Colon (tissue), 2 donors: ENCODE results near the gene PNLIPRP1.

Experiments
- FAIRE-seq: peaks from 2 replicates; lab custom pipeline; 2012; peaks lifted over from hg19 to GRCh38; lab: Jason Lieb, UNC
- donor health status: control.
- donor health status: control.

PNLIPRP1 gene

DNA sequence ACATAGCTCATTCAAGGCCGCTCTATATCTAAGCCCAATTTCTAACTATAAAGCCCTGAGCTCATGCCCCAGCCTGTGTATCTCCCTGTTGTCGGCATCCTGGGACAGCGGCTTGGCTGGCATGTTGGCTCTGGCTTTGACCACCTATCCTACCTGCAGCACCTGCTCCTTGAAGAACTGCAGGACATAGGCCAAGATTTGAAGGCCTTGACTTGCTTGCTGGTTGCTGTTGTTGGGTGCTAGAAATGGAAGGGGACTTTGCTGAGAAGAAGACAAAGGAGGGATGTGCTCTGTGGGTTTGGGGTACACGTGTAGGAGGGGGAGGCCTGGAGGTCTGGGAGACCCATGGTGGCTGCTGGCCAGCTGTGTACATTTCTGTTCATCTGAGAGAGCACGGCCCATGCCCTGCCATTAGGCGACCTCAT, 41.1 kb downstream of the PNLIPRP1 start:
- FAIRE-seq: no peak

DNA sequence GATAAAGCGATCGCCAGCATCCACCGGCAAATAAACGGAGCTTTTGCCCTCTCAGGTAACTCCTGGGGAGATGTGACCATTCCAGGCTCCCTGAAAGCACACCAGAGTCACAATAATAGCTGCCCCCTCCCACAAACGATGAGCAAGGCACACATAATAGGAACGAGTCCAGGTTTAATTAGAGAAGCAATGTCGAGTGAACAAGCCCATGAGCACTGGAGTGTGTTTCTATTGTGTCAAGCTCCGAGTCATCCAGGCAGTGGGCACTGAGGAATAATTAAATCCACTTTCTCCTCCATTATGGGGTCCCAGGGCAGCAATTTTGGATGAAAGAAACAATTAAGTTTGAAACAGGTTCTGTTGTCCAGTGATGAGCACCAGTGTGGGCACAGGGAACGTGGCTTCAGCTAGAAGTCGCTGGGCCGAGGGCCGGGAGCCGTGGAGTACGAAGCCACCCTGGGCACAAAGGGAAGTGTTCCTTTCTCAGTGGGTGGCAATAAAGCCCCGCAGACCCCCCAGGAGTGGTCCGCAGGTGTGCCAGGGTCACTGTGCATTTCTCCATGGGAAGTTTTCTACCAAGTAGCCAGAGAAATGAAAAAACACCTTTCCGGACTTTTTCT, 41.9 kb downstream of the PNLIPRP1 start:
- FAIRE-seq: no peak

DNA sequence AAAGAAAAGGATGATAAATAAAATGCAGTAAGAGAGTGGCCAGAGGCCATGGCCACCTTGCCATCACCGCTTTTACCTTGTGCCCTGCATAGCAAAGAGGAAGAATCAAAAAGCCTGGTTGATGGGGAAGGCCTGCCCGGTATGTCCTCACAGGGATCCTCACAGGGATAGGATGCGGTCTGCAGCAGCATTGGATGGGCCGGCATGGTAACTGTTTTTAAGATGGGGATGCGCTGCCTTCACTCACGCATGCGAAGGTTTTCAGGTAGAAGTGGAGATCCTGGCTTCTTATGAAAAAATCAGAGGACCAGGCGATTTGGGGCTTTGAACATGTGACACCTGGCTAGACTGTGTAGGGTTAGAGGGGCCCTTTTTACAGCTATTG, 42.4 kb downstream of the PNLIPRP1 start:
- no peak for FAIRE-seq

DNA sequence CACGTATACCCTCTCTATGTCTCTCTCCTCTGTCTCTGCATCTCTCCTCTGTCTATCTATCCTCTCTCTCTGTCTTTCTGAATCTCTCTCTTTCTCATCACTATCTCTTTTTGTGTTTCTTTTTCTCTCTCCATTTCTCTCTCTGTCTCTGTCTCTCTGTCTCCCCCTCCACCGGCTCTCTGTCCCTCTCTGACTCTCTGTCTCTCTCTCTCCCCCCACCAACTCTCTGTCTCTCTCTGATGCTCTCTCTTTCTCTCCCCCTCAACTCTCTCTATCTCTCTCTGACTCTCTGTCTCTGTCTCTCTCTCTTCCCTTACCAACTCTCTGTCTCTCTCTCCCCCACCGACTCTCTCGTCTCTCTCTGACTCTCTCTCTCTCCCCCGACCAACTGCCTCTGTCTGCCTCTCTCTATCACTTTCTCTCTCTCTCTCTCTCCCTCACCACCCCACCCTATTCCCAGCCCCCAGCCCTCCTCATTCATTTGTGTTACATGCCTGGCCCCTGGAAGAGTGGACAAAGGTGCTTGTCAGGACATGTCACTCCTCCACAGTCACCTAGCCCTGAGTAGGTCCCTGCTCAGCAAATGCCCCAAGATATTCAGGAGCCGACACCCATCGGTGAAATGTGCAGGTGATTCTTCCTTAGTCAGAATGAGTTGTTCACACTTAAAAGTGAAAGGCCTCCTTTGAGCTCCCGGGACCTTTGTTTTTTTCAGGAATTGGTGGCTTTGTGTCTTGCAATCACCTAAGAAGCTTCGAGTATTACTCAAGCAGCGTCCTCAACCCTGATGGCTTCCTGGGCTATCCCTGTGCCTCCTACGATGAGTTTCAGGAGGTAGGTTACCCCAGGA, 43.6 kb downstream of the PNLIPRP1 start:
- no peak for FAIRE-seq

DNA sequence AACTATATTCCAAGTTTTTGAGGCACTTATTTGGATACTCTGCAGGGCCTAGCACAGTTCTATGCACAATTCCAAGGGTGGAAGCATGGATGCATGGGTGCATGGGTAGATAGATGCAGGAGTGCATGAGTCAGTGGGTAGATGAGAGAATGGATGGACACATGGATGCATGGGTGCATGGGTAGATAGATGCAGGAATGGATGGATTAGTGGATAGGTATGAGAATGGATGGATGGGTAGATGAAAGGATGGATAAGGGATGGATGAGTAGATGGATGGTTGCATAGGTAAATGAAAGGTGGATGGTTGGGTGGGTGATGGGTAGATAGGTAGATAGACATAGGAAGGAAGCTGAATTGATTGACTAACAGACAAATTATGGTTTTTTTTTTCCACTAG, 45.6 kb downstream of the PNLIPRP1 start:
- FAIRE-seq: no peak

DNA sequence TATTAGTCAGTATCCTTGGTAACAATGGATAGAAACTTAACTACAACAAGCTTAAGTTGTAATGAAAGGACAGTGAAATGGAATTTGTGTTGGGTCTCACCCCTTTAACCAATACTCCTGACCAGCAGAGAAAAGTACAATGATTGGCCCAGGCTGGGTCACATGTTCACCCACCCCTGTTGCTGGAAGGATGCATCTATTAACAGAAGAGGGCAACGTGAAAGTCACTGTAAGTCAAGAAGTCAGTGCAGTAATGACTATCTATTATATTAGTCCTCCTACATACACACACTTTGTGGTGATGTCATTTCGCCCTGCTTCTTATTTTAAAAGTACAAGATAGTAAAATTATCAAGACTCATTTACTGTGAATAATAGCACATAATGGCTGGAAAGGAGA, 46.2 kb downstream of the PNLIPRP1 start:
- FAIRE-seq: no peak

DNA sequence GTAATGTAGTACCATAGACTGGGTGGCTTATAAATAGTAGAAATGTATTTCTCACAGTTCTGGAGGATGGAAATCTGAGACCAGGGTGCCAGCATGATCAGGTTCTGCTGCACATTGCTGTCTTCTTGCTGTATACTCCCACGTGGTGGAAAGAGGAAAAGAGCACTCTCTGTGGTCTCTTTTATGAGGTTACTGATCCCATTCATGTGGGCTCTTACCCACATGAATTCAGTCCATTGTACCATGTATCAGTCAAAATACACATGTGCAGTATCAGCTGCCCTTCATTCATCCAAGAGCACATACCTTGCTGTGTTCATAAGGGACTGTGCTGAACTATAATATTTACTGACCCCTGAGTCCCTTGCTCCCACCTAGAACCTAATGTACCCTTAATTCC, 47.1 kb downstream of the PNLIPRP1 start:
- no peak for FAIRE-seq

DNA sequence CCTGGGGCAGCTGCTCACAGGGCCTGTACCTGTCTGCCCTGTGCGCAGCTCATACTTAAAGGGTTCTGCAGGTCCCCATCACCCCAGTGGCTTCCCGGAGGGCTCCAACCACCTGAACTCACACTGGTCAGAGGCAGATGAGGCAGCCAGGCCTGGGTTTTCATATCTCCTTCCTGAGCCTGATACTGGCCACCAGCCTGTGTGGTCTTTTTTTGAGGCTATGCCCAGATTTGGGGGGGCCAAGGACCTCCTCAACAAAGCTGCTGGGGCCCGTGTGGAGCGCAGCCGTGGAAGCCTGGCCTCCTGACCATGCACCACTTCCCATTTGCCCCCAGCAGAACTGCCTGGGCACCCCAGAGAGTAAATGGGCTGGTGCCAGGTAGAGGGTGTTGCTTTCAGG, 55.7 kb downstream of the PNLIPRP1 start:
- no peak for FAIRE-seq

DNA sequence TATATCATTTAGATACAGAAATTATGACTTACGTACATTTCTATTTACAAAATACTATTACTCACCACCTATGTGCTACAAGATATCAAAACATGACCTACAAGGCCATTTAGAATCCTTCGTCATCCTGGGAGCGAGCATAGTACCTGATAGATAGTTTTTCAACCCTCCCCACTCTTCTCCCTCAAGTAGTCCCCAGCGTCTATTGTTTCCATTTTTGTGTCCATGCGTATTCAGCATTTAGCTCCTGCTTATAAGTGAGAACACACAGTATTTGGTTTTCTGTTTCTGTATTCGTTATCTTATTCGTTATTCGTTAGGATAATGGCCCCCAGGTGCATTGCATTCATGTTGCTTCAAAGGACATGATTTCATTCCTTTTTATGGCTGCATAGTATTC, 58.1 kb downstream of the PNLIPRP1 start:
- no peak for FAIRE-seq

DNA sequence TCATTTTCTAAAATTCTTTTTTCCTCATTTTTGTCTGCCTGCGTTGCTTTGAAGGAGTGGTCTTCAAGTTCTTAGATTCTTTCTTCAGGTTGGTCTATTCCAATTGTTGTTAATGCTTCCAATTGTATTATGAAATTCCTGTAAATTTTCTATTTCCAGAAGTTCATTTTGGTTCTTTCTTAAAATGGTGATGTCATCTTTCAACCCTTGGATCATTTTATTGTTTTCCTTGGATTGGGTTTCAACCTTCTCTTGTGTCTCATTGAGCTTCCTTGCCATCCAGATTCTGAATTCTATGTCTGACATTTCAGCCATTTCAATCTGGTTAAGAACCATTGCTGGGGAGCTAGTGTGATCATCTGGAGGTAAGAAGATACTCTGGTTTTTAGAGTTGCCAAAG, 63.1 kb downstream of the PNLIPRP1 start:
- no peak for FAIRE-seq

DNA sequence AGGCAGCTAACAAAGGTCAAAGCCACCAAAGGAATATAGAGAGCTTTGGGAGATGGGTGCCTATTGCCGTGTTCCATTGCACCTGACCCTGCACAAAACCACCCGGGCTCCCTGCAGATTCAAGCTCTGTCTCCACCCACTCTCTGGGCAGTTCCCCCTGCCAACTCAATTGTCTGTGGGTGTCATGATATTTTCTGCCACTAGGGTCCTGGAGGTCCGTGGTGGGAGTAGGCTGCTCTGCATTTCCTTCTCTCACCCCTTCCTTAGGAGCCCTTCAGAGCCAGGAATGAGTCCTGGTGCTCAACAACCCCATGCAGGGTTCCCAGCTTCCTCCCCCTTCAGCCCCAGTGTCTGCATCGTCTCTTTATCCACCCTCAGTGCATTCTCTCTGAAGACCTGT, 64.1 kb downstream of the PNLIPRP1 start:
- FAIRE-seq: no peak

DNA sequence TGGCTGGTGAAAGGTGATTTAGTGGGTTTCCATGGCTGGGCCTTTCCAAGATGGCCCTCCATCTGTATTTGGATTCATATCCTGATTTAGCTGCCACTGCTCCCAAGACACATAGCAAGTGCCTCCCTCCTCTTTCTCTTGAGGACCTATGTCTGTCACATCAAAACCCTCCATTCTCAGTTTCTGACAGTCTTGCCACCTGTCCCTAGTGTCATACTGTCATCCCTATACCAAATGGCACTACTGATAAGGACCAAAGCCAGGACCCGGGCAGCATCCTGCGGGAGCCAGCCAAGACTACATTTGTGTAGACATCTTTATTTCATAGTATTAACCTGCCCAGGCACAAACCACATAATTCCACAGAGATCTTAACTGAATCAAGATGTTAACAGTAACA, 64.8 kb downstream of the PNLIPRP1 start:
- FAIRE-seq: no peak

DNA sequence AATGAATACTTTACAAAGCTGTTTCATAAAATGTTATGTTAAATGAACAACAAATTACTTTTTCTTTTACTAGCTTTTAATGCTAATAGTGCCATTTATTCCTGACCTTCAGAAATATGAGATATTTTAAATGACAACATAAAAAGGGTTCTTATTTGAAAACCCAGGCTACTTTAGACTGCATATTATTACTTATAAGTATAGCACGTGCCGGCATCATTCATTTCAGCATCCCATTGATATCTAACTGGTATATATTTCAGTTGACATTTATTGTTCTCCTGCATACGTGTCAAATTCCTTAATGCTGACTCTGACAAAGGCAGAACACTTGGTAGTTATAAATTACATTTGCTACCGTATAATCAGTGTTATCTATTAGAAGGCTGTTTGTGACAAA, 65.3 kb downstream of the PNLIPRP1 start:
- FAIRE-seq: no peak

DNA sequence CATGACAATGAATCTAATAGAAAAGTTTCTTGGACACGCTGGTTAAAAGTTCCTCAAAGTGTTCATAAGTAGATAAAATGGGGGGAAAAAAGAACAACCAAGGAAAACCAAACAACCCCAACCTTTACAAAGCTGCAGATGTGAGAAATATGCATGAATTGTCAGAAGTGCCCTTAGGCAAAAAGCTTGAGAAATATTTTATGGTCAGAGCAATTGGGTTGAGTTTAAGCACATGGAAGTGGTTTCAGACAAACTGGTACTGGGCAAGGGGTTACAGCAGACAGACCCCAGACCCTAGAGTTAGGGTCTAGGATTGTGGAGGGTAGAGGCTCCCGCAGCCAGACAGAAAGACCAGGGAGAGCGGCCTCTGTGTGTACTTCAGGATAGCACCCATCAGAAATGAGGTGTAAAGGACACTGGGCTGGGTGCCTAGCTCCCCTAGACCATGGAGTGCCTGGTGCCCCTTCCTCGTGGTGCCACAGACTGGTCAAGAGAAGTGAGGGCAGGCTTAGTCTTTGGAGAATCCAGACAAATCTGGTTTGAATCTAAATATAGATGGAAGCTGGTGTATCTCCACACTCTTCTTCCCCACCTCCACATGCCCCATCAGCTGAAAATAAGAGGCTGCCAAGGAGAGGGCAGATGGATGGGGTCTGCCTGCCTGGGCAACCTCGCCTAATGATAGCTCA, 67.2 kb downstream of the PNLIPRP1 start:
- no peak for FAIRE-seq
